Measurements from ENCODE around the gene PPM1K. TPM values are rescaled to one million over a fixed set of nuclear protein-coding genes. Genes with fewer than 3 reads are reported as not detected.

Gene PPM1K
- polyA plus RNA-seq, 1 donor (not counting 4 experiments of a cell fraction or from before 2014, with no cell fraction given), result 9.8 TPM

DNA sequence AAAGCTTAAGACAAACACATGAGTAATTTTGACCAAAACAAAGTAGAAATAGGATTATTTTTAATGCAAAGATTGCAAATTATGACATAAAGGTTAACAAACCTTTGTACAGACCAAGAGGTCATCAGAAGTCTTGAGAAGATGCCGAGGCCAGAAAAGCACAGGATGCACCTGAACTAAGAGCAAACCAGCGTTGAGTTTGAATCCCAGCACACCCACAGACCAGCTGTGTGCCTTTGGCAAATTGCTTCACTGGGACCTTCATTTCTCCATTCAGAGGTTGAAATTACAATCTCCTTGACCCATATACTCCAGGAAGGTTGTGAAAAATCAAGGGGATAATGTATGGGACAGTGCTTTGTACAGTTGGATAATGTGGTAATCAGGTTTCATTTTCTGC lies 56.6 kb downstream of the PPM1K start:
- DNase-seq (ENCODE audit: low read depth, low spot score) (no peak), FAIRE-seq (no peak)
- Histone ChIP-seq H2AFZ (ENCODE audit: control insufficient read depth, low read length) (no peak overlapping the region), H3K36me3 (ENCODE audit: control insufficient read depth in 2 of 2, extremely low read depth in 1 of 2, insufficient read depth in 2 of 2, low read length in 2 of 2) (no peaks in the 10 kb centered on the region), H3K4me2 (ENCODE audit: control insufficient read depth, extremely low read depth, insufficient read depth, low read depth, low read length) (no peak overlapping the region), H3K9me3 (ENCODE audit: control insufficient read depth, low read depth, low read length) (no peaks in the 10 kb centered on the region), H3K9me1 (ENCODE audit: control insufficient read depth, extremely low read depth, insufficient read depth, low read length) (no peaks in the 10 kb centered on the region), H3K27me3 (ENCODE audit: control insufficient read depth, extremely low read depth, insufficient read depth, low read length) (no peaks in the 10 kb centered on the region), H4K20me1 (ENCODE audit: control insufficient read depth, extremely low read depth, insufficient read depth, low read length) (no peaks in the 10 kb centered on the region), H3K4me1 (ENCODE audit: control insufficient read depth, extremely low read depth, insufficient read depth, low read length) (no peaks in the 10 kb centered on the region), H3K79me2 (ENCODE audit: control insufficient read depth, insufficient read depth, low read length) (no peaks in the 10 kb centered on the region), H3K9ac (ENCODE audit: control insufficient read depth, extremely low read depth, insufficient read depth, low read length) (no peak overlapping the region), H3K4me3 (ENCODE audit: control insufficient read depth in 2 of 3, extremely low read depth in 1 of 3, insufficient read depth in 2 of 3, low read depth in 1 of 3, low read length in 3 of 3) (no peak overlapping the region), H3K27ac (ENCODE audit: control insufficient read depth, insufficient read depth, low read length) (no peak overlapping the region)
- TF ChIP-seq, protein P1, sequence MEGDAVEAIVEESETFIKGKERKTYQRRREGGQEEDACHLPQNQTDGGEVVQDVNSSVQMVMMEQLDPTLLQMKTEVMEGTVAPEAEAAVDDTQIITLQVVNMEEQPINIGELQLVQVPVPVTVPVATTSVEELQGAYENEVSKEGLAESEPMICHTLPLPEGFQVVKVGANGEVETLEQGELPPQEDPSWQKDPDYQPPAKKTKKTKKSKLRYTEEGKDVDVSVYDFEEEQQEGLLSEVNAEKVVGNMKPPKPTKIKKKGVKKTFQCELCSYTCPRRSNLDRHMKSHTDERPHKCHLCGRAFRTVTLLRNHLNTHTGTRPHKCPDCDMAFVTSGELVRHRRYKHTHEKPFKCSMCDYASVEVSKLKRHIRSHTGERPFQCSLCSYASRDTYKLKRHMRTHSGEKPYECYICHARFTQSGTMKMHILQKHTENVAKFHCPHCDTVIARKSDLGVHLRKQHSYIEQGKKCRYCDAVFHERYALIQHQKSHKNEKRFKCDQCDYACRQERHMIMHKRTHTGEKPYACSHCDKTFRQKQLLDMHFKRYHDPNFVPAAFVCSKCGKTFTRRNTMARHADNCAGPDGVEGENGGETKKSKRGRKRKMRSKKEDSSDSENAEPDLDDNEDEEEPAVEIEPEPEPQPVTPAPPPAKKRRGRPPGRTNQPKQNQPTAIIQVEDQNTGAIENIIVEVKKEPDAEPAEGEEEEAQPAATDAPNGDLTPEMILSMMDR (optimal IDR thresholded peaks at IDR 0.05 in 1 of 3, IDR thresholded peaks at IDR 0.05 in 1 of 3, conservative IDR thresholded peaks at IDR 0.05 in 1 of 3; ENCODE audit: extremely low read depth in 1 of 3, insufficient read depth in 2 of 3, low read length in 3 of 3), result no peak
- no peak for TF ChIP-seq EZH2 (IDR thresholded peaks at IDR 0.05; ENCODE audit: low read length)
- dilution Hi-C loops (cut with MboI; ENCODE audit: extremely low pct_ligation_motif_present, low sequenced_read_pairs), result loop anchor here (25.0 kb wide), 1 partner anchor 285 kb away; the partner anchor contains the start of gene PYURF

DNA sequence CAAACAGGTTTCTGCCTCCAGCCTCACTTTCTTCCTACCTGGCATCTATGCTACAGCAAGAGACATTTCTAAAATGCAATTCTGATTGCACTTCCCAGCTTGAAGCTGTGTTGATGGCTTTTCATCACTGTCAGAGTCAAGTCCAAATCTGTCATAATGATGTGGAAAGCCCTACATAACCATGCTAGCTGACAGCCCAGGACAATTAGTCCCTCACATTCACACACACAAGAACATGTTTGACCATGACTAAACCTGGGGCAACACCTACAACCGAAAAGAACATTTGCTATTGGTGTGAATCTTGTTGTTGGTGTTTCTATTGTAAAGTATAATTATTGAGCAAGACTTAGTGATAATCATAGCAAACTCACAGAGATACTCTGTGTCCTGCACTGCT lies 58.2 kb downstream of the PPM1K start:
- H3K27ac ChIP-seq (ENCODE audit: control insufficient read depth, insufficient read depth, low read length), result no peak overlapping the region
- no peaks in the 10 kb centered on the region for H3K36me3 ChIP-seq (ENCODE audit: control insufficient read depth in 2 of 2, extremely low read depth in 1 of 2, insufficient read depth in 2 of 2, low read length in 2 of 2)
- no peak for DNase-seq (ENCODE audit: low read depth, low spot score)
- no peak overlapping the region for H3K4me2 ChIP-seq (ENCODE audit: control insufficient read depth, extremely low read depth, insufficient read depth, low read depth, low read length)
- no peak for TF ChIP-seq EZH2 (IDR thresholded peaks at IDR 0.05; ENCODE audit: low read length)
- TF ChIP-seq, protein P1 (optimal IDR thresholded peaks at IDR 0.05 in 1 of 3, IDR thresholded peaks at IDR 0.05 in 1 of 3, conservative IDR thresholded peaks at IDR 0.05 in 1 of 3; ENCODE audit: extremely low read depth in 1 of 3, insufficient read depth in 2 of 3, low read length in 3 of 3), result no peak
- no peak for FAIRE-seq
- H3K27me3 ChIP-seq (ENCODE audit: control insufficient read depth, extremely low read depth, insufficient read depth, low read length), result no peaks in the 10 kb centered on the region
- no peaks in the 10 kb centered on the region for H4K20me1 ChIP-seq (ENCODE audit: control insufficient read depth, extremely low read depth, insufficient read depth, low read length)
- H3K9me3 ChIP-seq (ENCODE audit: control insufficient read depth, low read depth, low read length), result no peaks in the 10 kb centered on the region
- H3K9ac ChIP-seq (ENCODE audit: control insufficient read depth, extremely low read depth, insufficient read depth, low read length), result no peak overlapping the region
- no peak overlapping the region for H2AFZ ChIP-seq (ENCODE audit: control insufficient read depth, low read length)
- H3K9me1 ChIP-seq (ENCODE audit: control insufficient read depth, extremely low read depth, insufficient read depth, low read length), result no peaks in the 10 kb centered on the region
- no peaks in the 10 kb centered on the region for H3K4me1 ChIP-seq (ENCODE audit: control insufficient read depth, extremely low read depth, insufficient read depth, low read length)
- dilution Hi-C loops (cut with MboI; ENCODE audit: extremely low pct_ligation_motif_present, low sequenced_read_pairs), result loop anchor here (25.0 kb wide), 1 partner anchor 286 kb away; the partner anchor contains the start of gene PYURF
- no peaks in the 10 kb centered on the region for H3K79me2 ChIP-seq (ENCODE audit: control insufficient read depth, insufficient read depth, low read length)
- no peak overlapping the region for H3K4me3 ChIP-seq (ENCODE audit: control insufficient read depth in 2 of 3, extremely low read depth in 1 of 3, insufficient read depth in 2 of 3, low read depth in 1 of 3, low read length in 3 of 3)

Measured in keratinocyte (primary cell).